GM12864 (cell line): Measurements from ENCODE around the gene EXOC3.

Experiments
- DNase-seq: peaks from one replicate; pipeline ENCODE4 v3.0.0-alpha.2; 2011; ENCODE audit warnings: low read depth
- H3K4me3 ChIP-seq: 2 replicates; pipeline ENCODE4 v1.5.1; 2011; ENCODE audit warnings: mild to moderate bottlenecking, low read depth, low read length, control low read depth
- CTCF ChIP-seq: IDR thresholded peaks from 2 replicates; pipeline ENCODE4 v1.5.1; 2011; ENCODE audit warnings: low read depth, mild to moderate bottlenecking, moderate library complexity, low read length, control low read depth, inconsistent platforms; ENCODE audit errors: missing control alignments

Gene EXOC3

GRCh38 chr5:490116-491106, 47.4 kb downstream of the EXOC3 start:
- no peak overlapping the region for H3K4me3 ChIP-seq
- no peak for DNase-seq
- no peak for TF ChIP-seq CTCF

- DNase-seq: no peak
Observed at GRCh38 chr5:491119-491855, 48.3 kb downstream of the EXOC3 start.

GRCh38 chr5:491856-492155, 48.8 kb downstream of the EXOC3 start:
- H3K4me3 ChIP-seq: no peak overlapping the region
- TF ChIP-seq CTCF: no peak
- no peak for DNase-seq

More at GRCh38 chr5:491119-491855, 48.3 kb downstream of the EXOC3 start:
- H3K4me3 ChIP-seq: no peak overlapping the region
- TF ChIP-seq CTCF: no peak

- no peak overlapping the region for H3K4me3 ChIP-seq
- TF ChIP-seq CTCF: no peak
Observed at GRCh38 chr5:492314-492893, 49.4 kb downstream of the EXOC3 start.

GRCh38 chr5:493119-493701, 50.2 kb downstream of the EXOC3 start:
- no peak for TF ChIP-seq CTCF
- H3K4me3 ChIP-seq: no peak overlapping the region
- no peak for DNase-seq

More at GRCh38 chr5:492314-492893, 49.4 kb downstream of the EXOC3 start:
- DNase-seq: no peak

- no peak for DNase-seq
- TF ChIP-seq CTCF: no peak
- H3K4me3 ChIP-seq: no peak overlapping the region
Observed at GRCh38 chr5:493758-494157, 50.8 kb downstream of the EXOC3 start.
